Smooth muscle cell (in vitro differentiated cells): ENCODE measurements around the gene ZNF24. TPM values are rescaled to one million over a fixed set of nuclear protein-coding genes. Genes with fewer than 3 reads are reported as not detected.

Experiments used
- DNase-seq: peaks from one replicate; lab custom pipeline; 2025; ENCODE audit not compliant: unreplicated experiment; lab: John Stamatoyannopoulos, UW
- H2AFZ ChIP-seq: fragments of 200-600 bp; sonication (generic); 2 replicates; pipeline ENCODE4 v1.6.0; 2016; ENCODE audit warnings: antibody characterized with exemption, low read depth, mild to moderate bottlenecking
- H3F3A ChIP-seq: fragments of 200-600 bp; sonication (generic); 2 replicates; pipeline ENCODE4 v1.6.0; 2017; ENCODE audit warnings: antibody characterized with exemption, low read depth
- H3K27ac ChIP-seq: fragments of 200-600 bp; sonication (generic); 2 replicates; pipeline ENCODE4 v1.5.1; 2016; ENCODE audit warnings: low read depth, mild to moderate bottlenecking
- H3K27me3 ChIP-seq: fragments of 200-600 bp; sonication (generic); 2 replicates; pipeline ENCODE4 v1.6.1; 2016; ENCODE audit warnings: low read depth, mild to moderate bottlenecking
- H3K36me3 ChIP-seq: fragments of 200-600 bp; sonication (generic); 2 replicates; pipeline ENCODE4 v1.5.1; 2016; ENCODE audit warnings: low read depth
- H3K4me1 ChIP-seq: fragments of 200-600 bp; sonication (generic); 2 replicates; pipeline ENCODE4 v1.5.1; 2016; ENCODE audit warnings: low read depth
- H3K4me2 ChIP-seq: fragments of 200-600 bp; sonication (generic); 2 replicates; pipeline ENCODE4 v1.6.0; 2016; ENCODE audit warnings: mild to moderate bottlenecking
- H3K4me3 ChIP-seq: fragments of 200-600 bp; sonication (generic); 2 replicates; pipeline ENCODE4 v1.5.1; 2016; ENCODE audit warnings: mild to moderate bottlenecking
- H3K79me2 ChIP-seq: fragments of 200-600 bp; sonication (generic); 2 replicates; pipeline ENCODE4 v1.6.0; 2016; ENCODE audit warnings: low read depth, mild to moderate bottlenecking
- H3K9ac ChIP-seq: fragments of 200-600 bp; sonication (generic); 2 replicates; pipeline ENCODE4 v1.6.0; 2016; ENCODE audit warnings: low read depth
- H3K9me3 ChIP-seq: fragments of 200-600 bp; sonication (generic); replicated peaks from 2 replicates; pipeline ENCODE4 v1.5.1; 2016; ENCODE audit warnings: low read depth
- H4K20me1 ChIP-seq: fragments of 200-600 bp; sonication (generic); 2 replicates; pipeline ENCODE4 v1.6.0; 2016; ENCODE audit warnings: low read depth
- WGBS: methylation state at CpG from one replicate; pipeline ENCODE4 v1.1.7; 2016; ENCODE audit warnings: low lambda C conversion rate; 5-methylcytosine and 5-hydroxymethylcytosine counted together
- polyA plus RNA-seq: library from polyadenylated mRNA; unstranded; fragments of >200 nt; fragmentation: Nextera tagmentation; extraction: Ambion mirVana; gene quantifications from 2 replicates; pipeline ENCODE4 v1.2.1, GENCODE V29; 2016
- total RNA-seq: library from RNA; depleted of rRNA; stranded (reverse); fragments of >200 nt; gene quantifications from 2 replicates; pipeline ENCODE4 v1.2.3, GENCODE V29; 2014
- TF ChIP-seq, protein P1 (sequence below): fragments of 200-600 bp; sonication (generic); IDR thresholded peaks from 2 replicates; pipeline ENCODE4 v1.5.1; 2017; ENCODE audit warnings: borderline replicate concordance, mild to moderate bottlenecking, antibody characterized with exemption; ENCODE audit not compliant: insufficient read depth, poor library complexity, severe bottlenecking

ZNF24 gene
- total and polyA plus RNA-seq, 2 experiments from 2014 or later, result 26.2 to 40.8 TPM

DNA sequence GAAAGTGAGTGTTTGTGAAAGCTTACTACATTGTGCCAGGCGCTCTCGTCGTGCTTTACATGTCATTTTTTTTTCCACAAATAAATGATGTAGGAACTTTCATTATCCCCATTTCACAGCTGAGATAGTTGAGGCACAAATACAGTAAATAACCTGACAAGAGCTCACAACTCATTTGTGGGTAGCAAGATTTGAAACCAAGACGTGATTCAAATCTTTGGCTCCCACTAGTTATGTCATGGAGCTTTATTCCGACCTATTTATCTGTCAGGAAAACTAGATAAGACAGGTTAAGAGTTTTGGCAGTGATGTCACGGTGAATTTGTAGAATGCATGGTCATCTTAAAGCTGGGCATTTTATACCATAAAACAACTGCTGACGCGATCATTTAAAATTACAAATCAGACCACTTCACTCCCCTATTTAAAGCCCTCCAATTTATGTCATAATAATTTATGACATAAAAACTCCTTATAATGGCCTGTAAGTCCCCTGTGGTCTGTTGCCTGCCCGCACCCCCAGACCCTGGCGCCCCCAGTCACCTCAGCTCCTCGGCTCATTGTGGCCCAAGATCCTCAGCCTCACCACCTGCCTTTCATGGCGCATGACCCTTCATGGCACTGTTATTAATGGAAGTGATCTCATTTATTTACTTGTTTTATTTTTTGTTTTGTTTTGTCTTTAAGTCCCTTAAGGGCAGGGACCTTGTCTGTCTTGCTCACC is 678 bp upstream of the ZNF24 start:
- DNase-seq, result no peak
- H3K4me1 ChIP-seq, result peaks cover 9% of the 10 kb centered on the region
- peak overlapping the region; percentile 96 for H3K27ac ChIP-seq
- no peaks in the 10 kb centered on the region for H3K9me3 ChIP-seq
- peak overlapping the region; percentile 63 for H2AFZ ChIP-seq
- H3F3A ChIP-seq, result no peaks in the 10 kb centered on the region
- peak overlapping the region; percentile 99 for H3K9ac ChIP-seq
- peak overlapping the region; percentile 70 for H3K4me3 ChIP-seq
- 74% methylated on average over 12 of the region's 12 CpGs for WGBS
- peaks cover 42% of the 10 kb centered on the region for H3K79me2 ChIP-seq
- H3K27me3 ChIP-seq, result no peaks in the 10 kb centered on the region
- TF ChIP-seq, protein P1, sequence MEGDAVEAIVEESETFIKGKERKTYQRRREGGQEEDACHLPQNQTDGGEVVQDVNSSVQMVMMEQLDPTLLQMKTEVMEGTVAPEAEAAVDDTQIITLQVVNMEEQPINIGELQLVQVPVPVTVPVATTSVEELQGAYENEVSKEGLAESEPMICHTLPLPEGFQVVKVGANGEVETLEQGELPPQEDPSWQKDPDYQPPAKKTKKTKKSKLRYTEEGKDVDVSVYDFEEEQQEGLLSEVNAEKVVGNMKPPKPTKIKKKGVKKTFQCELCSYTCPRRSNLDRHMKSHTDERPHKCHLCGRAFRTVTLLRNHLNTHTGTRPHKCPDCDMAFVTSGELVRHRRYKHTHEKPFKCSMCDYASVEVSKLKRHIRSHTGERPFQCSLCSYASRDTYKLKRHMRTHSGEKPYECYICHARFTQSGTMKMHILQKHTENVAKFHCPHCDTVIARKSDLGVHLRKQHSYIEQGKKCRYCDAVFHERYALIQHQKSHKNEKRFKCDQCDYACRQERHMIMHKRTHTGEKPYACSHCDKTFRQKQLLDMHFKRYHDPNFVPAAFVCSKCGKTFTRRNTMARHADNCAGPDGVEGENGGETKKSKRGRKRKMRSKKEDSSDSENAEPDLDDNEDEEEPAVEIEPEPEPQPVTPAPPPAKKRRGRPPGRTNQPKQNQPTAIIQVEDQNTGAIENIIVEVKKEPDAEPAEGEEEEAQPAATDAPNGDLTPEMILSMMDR, result no peak
- peak overlapping the region; percentile 90 for H3K4me2 ChIP-seq
- H4K20me1 ChIP-seq, result peaks cover 39% of the 10 kb centered on the region
- no peaks in the 10 kb centered on the region for H3K36me3 ChIP-seq

DNA sequence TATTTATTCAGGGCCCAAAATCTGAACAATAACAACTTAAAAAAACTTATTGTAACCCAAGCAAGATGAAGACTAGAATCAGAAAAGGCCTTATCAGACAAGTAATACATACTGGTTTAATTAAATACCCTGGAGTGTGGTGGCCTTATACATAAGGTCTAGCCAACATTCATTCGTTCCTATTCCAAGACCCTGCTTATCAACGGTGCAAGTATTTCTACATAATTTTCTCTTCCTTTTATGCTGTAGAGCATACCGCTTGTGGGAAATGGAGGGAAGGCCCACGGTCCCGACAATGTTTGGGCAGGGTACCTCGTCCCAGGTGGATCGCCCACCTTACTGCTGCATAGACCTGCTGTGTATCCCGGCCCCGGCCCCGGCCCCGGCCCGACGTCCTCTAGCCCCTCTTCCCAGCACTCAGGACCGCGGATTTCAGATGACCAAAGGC is 708 bp downstream of the ZNF24 start:
- Histone ChIP-seq H3K4me3 (peak overlapping the region; percentile 70), H3K4me1 (peaks cover 9% of the 10 kb centered on the region), H2AFZ (no peak overlapping the region), H3K36me3 (peaks cover 9% of the 10 kb centered on the region), H3K9ac (peak overlapping the region; percentile 99), H3K27me3 (no peaks in the 10 kb centered on the region), H4K20me1 (peaks cover 53% of the 10 kb centered on the region), H3K9me3 (no peaks in the 10 kb centered on the region), H3K27ac (peak overlapping the region; percentile 96), H3F3A (no peaks in the 10 kb centered on the region), H3K4me2 (peak overlapping the region; percentile 90), H3K79me2 (peaks cover 50% of the 10 kb centered on the region)
- WGBS, result 1% methylated on average over 15 of the region's 15 CpGs
- TF ChIP-seq, protein P1, result no peak
- no peak for DNase-seq

DNA sequence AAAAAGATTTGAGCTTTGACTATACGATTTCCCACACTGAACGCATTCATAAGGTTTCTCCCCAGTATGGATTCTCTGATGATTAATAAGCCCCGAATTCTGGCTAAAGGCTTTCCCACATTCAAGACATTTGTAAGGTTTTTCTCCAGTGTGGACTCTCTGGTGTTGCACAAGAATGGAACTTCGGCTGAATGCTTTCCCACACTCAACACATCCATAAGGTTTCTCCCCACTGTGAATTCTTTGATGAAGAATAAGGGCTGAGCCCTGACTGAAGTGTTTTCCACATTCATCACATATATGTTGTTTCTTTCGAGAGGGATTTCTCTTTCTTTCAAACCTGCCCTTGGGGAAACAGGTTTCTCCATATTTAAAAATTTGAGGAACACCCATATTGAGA is 6.9 kb downstream of the ZNF24 start:
- Histone ChIP-seq H3F3A (peaks cover 4% of the 10 kb centered on the region), H3K9ac (no peak overlapping the region), H4K20me1 (peaks cover 93% of the 10 kb centered on the region), H3K36me3 (peaks cover 65% of the 10 kb centered on the region), H3K27me3 (no peaks in the 10 kb centered on the region), H3K27ac (no peak overlapping the region), H3K79me2 (peaks cover 57% of the 10 kb centered on the region), H3K9me3 (no peaks in the 10 kb centered on the region), H3K4me1 (no peaks in the 10 kb centered on the region), H2AFZ (no peak overlapping the region), H3K4me3 (no peak overlapping the region), H3K4me2 (no peak overlapping the region)
- WGBS, result 96% methylated on average over 5 of the region's 5 CpGs
- DNase-seq, result no peak
- TF ChIP-seq, protein P1, result no peak

DNA sequence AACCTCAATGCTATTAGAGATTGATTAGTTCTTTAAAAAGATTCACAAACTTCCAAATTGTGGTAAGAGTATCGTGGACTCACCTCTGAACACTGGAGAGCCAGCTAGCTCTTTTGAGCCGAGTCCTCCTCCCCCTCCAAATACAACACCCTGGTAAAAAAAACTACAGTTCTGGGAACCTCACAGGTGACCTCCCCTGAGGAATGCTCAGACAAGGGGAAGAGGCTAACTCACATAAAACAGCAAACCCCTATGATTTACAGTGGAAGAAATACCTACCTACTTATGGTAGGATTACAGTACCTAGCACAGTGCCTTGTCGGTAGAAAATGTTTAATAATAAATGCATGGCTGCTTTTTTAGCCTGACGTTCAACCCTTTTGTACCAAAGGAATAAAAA is 8.4 kb downstream of the ZNF24 start:
- no peak for DNase-seq
- H3F3A ChIP-seq, result peaks cover 4% of the 10 kb centered on the region
- no peaks in the 10 kb centered on the region for H3K9me3 ChIP-seq
- H3K4me2 ChIP-seq, result no peak overlapping the region
- H3K27me3 ChIP-seq, result no peaks in the 10 kb centered on the region
- H3K4me1 ChIP-seq, result no peaks in the 10 kb centered on the region
- H3K36me3 ChIP-seq, result peaks cover 67% of the 10 kb centered on the region
- H3K9ac ChIP-seq, result no peak overlapping the region
- H3K27ac ChIP-seq, result no peak overlapping the region
- peaks cover 79% of the 10 kb centered on the region for H4K20me1 ChIP-seq
- 99% methylated on average over 4 of the region's 4 CpGs for whole genome bisulfite sequencing
- no peak overlapping the region for H3K4me3 ChIP-seq
- TF ChIP-seq, protein P1, result no peak
- H3K79me2 ChIP-seq, result peaks cover 43% of the 10 kb centered on the region
- H2AFZ ChIP-seq, result no peak overlapping the region
